Right kidney (tissue), 1 donor: ENCODE measurements around the gene CNDP1.
"Not testable (repeated sequence)": the region's sequence is repeated elsewhere in the genome, so short reads cannot be mapped to it uniquely, and the experiment has no call there.

Source experiments
- DNase-seq: peaks from one replicate; pipeline ENCODE4 v3.0.0-alpha.2; 2016

Gene CNDP1

DNA sequence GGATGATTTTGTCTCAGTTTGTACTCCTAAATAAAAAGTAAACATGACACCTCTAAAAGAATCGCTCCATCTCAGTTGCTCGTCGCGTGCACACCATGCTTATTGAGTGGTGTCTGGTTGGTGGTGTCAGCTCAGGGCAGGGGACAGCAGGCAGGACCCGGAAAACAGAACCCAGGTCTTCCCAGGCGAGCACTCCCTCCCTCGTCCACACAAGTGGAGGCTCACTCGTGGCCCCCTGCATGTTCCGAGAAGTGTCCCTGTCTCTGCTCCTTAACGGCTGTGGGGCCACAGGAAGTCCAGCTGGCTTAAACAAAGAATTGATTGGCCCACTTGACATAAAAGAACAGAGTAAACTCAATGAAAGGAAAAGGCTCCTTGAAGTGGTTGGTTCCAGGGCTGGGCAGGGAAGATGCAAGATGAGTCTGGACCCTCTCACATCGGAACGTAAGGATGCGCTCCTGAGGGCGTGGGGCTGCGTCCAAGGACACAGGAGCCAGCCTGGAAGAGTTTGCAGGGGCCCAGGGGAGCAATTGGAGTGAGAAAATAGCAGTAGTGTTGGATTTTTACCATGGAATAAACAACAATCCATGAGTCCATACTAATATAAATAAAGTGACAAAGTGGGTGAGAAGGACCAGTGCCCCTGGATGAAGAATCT lies 13.1 kb upstream of the CNDP1 start:
- DNase-seq = no peak

DNA sequence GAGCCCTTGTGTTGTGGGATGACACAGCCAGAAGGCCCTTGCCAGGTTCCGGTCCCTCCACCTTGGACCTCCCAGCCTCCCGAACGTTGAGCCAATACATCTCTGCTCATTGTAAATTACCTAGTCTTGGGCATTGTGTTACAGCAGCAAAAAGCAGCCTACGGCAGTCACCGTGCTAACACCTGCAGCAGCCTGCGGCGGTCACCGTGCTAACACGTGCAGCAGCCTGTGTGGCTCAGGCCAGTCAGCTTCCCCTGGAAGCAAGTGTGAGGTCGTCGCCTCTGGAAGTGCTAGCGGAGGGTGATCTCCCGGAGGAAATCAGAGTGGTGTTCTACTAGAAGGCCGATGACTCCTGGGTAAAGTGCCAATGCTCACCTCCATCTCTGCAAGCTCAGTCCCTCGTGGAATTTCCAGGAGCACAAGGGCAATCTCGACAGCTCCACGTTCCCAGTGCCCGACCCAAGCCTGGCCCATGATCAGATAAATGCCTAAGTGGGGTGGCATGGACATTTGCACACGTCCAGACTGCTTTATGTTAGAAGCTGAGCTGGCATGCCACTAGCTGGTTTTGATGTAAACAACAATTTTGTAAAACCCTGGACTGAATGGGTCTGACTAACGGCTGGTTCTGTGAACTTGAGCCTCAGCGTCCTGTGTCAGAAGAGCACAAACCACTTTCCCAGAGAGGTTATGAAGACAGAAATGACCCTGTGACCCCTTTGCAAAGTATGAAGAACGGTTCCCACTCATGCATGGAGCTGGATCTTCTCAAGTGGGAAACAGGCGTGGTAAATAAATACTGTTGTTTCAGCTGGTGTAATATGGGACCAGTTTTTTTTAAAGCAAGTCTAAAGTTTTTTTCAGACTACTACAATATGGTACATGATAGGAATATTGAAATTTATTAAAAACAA lies 11.4 kb upstream of the CNDP1 start:
- no peak for DNase-seq

DNA sequence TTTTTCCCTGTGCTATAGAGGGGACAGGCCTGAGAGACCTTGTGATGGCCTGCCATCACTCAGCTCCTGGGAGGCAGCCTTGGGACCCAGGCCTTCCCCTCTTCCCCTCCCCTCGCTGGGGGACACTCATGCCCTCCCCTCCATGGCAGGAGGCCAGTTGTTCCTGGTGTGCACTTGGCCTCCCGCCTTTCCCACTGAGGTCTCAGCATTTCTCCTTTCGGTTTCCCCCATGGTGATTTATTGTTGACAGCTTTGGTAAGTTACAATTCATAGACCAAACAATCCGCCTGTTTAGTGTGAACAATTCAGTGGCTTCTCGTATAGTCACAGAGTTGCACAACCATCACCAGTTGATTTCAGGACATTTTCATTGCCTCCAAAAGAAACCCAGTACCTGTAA lies 10.2 kb upstream of the CNDP1 start:
- no peak for DNase-seq

DNA sequence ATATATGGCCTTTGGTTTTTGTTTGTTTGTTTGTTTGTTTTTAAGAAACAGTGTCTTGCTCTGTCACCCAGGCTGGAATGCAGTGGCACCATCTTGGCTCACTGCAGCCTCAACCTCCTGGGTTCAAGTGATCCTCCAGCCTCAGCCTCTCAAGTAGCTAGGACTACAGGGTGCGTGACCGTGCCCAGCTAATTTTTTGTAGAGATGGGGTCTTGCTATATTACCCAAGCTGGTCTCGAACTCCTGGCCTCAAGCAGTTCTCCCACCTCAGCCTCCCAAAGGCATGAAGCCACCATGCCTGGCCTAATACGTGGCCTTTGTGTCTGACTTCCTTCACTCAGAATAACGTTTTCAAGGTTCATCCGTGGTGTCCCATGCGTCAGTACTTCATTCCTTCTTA lies 9.4 kb upstream of the CNDP1 start:
- not testable (repeated sequence) for DNase-seq

DNA sequence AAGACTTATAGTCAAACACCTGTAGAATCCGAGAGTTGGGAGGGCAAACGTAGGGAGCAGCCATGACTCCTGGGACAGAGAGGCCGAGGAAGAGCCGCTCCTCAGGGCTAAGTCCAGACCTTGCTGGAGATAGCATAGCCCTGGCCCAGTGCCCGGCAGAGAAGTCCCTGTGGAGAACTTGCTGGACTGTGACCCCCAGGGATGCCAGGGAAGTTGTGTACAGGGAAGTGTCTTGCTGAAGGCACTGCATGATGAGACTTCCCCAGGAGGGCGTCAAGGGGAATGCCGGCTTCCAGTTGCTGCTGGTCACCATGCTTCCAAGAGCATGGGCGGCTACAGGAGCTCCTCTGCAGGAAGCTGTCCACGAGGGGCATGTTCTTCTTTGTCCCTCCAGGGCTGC lies 8.6 kb upstream of the CNDP1 start:
- no peak for DNase-seq

DNA sequence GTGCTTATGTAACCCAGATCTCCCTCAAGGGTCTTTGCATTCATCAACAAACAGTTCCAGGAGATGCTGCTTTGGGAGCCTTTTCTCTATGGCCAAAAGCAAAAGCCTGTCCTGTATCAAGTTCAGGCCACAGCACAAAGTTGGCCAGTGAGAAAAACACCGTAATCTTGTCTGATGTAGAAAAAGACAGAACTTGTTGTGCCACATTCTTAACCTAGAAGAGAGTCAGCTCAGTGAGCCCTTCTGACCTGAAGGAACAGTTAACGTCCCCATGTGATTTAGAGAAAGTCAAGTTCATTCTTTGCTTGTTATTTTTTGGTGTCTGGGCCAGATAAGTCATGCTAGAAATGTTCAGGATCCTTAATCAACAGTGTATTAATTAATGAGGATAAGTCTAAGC lies 7.8 kb upstream of the CNDP1 start:
- no peak for DNase-seq

DNA sequence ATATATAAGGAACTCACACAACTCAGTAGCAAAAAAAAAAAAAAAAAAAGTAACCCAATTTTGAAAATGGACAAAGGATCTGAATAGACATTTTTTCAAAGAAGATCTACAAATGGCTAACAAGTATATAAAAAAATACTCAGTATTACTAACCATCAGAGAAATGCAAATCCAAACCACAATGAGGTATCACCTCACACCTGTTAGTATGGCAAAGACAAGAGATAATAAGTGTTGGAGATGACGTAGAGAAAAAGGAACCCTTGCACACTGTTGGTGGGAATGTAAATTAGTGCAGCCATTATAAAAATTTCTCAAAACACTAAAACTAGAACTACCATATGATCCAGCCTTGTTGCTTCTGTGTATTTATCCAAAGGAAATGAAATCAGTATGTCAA lies 5.8 kb upstream of the CNDP1 start:
- no peak for DNase-seq

DNA sequence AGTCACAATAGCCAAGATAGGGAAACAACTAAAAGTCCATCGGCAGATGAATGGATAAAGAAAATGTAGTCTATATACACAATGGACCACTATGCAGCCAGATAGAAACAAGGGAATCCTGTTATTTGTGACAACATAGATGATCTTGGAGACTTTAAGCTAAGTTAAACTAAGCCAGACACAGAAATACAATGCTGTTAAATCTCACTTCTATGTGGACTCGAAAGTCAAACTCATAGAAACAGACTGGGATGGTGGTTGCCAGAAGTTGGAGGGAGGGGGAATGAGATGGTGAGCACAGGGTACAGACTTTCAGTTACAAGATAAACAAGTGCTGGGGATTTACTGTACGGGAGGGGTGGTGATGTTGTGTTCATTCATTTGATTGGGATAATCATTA lies 5.4 kb upstream of the CNDP1 start:
- no peak for DNase-seq

DNA sequence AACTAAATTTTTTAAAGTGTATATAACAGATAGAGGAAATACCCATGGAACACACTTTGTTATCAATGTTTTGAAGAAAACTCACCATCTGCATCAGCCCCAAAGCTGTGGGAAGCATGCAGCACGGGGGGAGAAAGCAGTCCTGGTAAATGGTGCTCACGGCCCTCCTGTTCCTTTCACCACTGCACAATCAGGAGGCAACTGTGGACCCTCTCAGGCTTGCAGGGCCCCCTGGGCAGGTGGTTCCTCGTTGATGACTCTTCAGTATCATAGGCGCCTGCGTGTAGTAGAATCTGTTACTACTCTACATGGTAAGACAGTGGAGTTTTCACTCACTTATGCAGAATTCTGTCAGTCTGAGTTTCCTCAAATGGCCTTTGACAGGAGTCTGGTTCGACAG lies 4.9 kb upstream of the CNDP1 start:
- no peak for DNase-seq

DNA sequence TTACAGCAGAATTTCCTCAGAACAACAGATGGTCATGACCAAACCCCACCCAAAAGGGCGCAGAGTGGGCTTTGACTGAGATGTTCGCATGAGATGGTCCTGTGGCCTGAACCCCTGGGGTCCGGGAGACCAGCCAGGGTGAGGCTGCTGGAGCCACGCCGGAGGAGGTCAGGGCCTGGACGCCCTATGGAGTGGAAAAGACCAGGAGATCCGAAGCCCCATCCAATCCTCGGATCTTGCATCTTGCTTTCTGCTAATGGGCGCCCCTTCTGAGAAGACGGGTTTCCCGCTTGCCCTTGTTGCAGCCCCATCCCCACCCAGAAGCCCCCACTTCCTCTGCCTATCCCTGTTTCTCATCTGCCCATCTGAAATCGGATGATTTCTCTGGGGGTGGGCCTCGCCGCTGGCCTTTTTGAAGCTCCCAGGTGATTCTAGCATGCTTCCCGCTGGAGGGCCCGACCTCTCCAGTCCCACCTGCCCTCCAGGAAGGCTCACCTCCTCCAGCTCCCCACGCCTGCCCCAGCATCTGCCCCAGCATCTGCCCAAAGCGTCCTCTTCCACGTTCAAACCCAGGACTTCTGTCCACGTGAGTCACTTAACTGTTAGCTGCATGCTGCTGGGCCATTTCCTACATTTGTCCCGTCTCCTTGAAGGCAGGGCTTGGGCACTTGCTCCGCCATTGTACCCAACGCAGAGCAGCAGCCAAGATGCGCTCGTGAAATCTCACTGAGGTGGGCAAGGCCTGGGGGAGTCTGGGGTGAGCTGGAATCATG lies 4.3 kb upstream of the CNDP1 start:
- no peak for DNase-seq

DNA sequence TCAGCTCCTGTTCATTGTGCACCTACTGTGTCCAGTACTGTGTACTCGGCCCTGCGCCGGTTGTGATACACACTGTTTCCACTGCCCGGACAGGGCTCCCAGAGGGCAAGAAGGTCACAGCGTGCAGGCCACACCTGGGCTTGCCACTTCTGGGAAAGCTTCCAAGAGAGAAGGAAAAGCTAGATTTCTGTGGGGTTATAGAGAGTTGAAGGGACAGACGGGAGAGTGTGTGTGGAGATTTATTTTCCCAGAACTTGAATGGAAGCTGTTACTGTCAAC lies 3.8 kb upstream of the CNDP1 start:
- no peak for DNase-seq

DNA sequence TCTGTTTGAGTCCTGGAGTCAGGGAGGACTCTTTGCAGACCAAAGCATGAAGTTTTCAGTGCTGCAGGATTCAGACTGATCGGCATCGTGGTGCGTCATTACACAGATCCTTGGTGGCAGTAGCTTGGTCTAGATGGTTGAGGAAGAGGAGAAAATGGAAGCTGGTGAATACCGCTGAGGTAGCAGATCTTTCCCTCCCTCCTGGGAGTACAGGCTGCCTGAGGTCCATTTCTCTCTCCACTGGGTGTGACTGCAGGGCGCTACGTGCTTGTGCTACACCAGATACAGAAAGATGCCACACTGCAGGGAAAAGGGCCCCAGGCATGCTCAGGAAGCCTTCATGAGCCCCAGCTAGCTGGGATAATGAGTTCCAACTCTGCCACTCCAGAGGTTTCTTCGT lies 3.3 kb upstream of the CNDP1 start:
- no peak for DNase-seq

DNA sequence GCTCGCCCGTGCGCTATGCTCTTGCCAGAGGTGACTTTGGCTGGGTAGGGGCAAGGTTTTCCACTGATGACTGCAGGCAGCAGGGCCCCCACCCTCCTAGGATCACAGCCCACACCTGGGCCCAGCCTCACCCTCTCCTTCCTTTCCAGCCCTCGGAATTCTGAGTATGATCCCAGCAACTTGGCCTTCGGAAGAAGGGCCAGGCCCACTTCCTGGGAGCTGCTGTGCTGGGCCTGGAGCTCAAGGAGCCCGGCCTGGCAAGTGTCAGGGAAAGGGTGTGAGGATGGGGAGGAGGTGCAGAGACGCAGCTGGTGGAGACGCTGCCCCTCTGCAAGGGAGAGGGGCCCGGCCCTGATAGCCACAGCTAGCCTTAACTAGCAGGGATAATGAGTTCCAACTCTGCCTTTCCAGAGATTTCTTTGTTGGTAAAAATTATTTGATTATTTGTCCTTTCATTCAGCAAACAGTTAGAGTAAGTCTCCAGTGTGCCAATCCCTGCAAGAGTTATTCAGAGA lies 1.7 kb upstream of the CNDP1 start:
- no peak for DNase-seq

DNA sequence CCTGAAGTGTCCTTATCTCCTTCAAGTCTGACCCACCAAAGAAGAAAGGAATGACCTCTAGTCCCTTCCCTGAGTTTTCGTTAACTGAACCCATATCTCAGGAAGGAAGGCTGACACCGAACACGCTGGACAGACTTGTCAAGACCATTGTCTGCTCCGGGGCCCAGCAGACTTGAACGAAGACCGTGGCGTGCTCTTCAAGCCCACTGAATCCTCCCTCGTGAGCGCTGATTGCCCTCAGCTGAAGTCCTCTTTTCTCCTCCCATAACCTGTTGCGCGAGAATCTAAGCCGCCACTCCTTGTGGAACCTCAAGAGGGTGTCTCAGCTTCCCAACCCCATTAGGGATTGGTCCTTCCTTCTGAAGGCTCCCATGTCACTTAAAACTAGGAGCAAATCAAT lies 634 bp upstream of the CNDP1 start:
- DNase-seq = no peak

DNA sequence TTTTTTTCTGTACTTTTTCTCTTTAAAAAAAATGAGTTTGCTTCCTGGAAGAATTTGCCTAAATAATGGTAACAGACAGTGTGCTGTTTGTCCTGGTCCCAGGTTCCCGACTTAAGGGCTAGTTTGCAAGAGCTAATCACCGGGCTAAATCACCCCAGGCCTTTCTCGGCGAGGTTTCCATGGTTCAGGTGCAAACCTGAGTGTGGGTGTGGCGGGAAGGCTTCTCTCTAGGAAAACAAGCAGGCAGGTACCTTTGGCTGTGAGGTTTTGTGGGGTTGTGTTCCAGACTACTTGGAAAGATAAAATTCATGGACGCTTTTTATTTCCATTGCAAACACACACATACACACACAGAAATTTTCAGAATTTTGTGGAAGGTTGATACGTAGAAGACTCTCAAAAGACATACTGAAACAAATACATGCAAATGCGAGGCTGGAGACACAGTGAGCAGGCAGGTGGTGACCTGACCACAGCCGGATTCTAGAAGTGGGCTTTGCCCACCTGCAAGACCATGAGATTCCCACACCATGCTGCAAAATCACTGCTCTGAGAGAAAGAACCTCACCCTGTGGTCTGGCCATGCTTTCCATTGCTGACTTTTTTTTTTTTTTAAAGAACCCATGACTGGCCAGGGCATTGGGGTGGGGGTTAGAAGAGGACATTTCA lies 815 bp downstream of the CNDP1 start:
- DNase-seq = no peak

DNA sequence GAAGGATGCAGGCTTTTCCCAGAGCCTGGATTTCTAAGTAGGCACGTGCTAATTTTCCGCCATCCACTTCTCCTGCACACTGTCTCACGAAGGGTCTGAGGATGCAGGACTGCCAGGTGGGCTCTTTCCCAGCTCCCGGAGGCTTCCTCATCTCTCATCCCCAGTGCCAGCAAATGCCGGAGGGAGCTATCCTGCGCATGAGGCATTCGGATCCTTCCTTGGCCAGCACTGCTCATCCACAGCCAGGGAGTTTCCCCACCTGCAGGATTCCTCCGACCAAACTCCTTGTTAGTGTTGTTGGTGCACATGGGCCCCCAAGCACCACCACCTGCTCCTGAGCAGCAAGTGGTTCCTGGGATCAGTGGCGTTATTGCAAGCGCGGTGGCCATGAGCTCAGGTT lies 5.0 kb downstream of the CNDP1 start:
- no peak for DNase-seq

DNA sequence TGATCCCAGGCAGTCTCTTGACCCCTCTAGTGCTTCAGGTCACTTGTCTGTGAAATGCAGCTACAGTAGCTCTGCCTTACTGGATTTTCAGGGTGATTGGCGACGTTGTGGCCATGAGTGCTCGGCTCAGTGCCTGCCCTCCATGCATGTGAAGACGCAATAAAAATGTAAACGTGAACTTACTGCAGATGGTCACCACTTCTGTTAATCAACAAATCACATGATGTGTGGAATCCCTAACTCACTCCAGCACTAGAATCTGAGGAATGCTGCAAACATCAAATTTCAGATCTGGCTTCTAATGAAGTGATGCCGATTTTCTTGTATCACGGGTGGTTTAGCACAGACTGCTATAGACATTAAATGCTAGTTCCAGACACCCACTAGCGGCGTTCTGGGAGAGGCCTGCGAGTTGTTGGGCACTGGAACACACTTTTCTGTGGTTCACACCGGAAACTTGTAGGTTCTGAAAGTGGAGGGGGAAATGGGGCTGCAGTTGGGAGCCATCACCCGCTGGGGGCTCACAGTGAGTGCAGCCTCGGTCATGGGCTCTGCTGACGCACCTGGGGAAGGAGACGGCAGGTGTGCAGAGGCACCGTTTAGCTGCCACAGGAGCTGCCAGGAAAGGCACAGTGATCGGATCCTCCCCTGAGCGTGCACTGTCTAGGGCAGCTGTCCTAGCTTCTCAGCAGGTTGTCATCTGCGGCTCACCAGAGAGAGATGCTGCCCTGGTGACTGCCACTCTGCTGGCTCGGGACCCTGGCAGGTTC lies 6.5 kb downstream of the CNDP1 start:
- DNase-seq = no peak

DNA sequence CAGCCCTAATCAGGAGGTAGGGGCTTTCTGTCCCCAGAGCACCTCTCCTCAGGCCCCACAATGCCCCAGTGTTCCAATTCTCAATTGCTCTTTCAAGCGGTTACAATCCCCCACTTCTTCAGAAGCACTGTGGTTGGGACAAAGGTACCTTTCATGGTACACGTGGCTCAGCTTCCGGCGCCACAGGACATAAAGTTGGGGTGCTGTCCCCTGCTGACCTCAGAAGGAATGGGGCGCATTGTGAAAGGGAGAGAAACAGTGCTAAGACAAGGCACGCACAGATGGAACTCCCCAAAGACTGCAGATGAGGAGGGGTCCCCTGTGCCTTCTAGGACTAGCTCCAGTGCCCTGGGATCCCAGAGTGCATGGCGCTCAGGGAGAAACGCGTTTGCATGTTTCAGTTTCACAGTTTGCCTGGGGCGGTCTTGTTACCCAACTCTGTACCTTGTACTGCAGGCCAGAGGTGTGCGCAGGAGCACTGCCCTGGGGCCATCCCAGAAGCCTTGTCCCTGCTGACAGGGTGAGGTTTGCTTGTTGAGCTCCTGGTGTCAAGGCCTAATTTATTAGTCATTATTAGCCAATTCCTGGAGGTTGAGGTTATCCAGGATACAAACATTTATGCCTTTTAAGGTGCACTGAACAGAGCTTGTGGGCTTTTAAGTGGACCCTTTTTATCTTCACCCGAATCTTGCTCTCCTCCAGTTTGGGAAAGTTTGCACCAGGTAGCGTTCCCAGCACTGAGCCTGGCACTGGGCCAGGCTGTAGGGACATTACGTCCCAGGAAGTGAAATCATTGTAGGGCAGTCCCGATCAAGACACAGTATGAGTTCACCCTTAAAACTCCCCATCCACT lies 7.6 kb downstream of the CNDP1 start:
- no peak for DNase-seq

DNA sequence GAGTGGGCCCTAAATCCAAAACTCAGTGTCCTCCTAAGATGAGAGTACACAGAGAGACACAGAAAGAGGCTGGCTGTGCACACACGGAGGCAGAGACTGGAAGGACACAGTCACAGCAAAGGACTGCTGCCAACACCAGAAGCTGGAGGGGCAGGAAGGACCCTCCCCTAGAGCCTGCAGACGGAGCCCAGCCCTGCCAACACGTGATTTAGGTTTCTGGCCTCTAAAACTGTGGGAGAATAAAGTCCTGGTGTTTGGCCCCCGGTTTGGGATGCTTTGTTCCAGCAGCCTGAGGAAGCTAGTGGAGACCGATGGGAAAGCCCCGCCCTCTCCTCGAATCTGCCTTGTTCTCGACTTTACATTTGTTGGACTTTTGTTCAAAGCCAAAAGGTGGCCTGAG lies 10.6 kb downstream of the CNDP1 start:
- DNase-seq = no peak

DNA sequence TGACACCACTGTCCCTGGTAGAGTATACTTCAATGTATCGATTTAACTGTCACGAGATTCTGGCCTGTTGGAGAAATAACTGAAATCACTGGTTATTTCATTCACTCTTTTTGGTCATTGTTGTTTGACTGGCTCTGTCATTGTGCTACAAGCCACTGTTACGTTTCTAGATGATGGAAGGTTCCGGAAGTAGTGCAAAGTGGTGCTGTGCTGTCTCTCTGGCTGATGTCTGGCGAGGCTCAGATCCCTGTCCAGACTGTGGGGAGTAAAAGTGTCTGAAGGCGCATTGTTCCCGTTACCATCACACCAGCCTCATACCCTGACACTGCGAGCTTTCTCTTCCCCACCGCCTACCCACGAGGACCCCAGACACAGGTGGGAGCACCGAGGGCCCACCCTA lies 11.7 kb downstream of the CNDP1 start:
- DNase-seq = no peak
